Measurements from ENCODE around the gene GSTM3. TPM values are rescaled to one million over a fixed set of nuclear protein-coding genes. Genes with fewer than 3 reads are reported as not detected.

GSTM3 gene
- total RNA-seq, 1 experiment from 2014 or later = not detected

GRCh38 chr1:109760581-109761226 lies 19.9 kb upstream of the GSTM3 start:
- ChIA-PET CTCF (interaction anchor here (1.0 kb wide), 1 partner anchor 124 kb away, joined by 5 read pairs; no protein-coding TSS in a partner anchor), POLR2A (interaction anchor here (1.3 kb wide), 1 partner anchor 109 kb away, joined by 3 read pairs; no protein-coding TSS in a partner anchor)
- TF ChIP-seq CTCF (IDR thresholded peaks at IDR 0.05; ENCODE audit: unreplicated experiment) = no peak
- Mint-ChIP-seq H3K27ac (ENCODE audit: low read depth, unreplicated experiment) (no peak overlapping the region), H3K36me3 (ENCODE audit: insufficient read depth, unreplicated experiment) (no peaks in the 10 kb centered on the region), H3K27me3 (ENCODE audit: insufficient read depth, unreplicated experiment) (no peaks in the 10 kb centered on the region), H3K9me3 (ENCODE audit: unreplicated experiment) (no peaks in the 10 kb centered on the region), H3K4me1 (ENCODE audit: insufficient read depth, unreplicated experiment) (no peaks in the 10 kb centered on the region), H3K4me3 (ENCODE audit: unreplicated experiment) (no peak overlapping the region)
- no peak for DNase-seq (ENCODE audit: unreplicated experiment)
- intact Hi-C loops (cut with micrococcal nuclease) = no loop called here
- no TSS peak for BruUV-seq (replicated peaks)

DNA sequence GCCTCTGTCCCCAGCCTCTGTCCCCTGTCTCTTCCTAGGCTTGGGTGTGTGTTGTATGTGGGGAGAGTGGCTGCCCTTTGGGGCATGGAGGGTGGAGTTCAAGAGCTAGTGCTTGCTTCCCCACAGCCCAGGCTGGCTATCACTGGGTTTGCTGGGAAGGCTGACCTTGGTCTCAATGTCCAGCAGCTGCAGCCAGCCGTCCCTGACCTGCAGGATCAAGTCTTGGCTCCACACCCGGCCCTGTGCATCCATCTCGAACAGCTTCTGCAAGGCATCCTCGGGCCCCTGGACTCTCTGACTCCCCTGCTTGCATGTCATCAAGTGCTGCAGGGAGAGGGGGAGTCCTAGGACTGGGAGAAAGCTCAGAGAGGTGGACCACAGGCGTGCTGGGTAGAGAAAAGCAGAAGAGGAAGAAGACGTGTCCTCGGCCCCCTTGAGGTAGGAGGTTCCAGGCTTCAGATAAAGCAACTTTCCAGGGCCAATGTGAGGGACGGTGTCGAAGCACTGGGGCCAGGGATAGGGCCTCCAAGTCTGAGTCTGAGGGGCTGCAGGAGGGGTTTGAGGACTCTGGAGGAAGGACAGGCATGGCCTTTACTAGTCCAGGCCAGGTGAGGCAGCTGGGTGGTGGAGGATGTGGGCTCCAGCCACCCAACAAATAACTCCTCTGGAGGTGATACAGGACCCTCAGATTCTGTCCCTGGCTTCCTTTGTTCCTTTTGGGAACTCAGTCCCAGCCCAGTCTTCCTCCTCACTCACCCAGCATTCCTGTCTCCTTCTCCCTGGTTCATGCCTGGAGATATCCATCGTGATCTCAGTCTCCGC lies 18.9 kb upstream of the GSTM3 start:
- Mint-ChIP-seq H3K4me1 (ENCODE audit: insufficient read depth, unreplicated experiment) (no peaks in the 10 kb centered on the region), H3K36me3 (ENCODE audit: insufficient read depth, unreplicated experiment) (no peaks in the 10 kb centered on the region), H3K27ac (ENCODE audit: low read depth, unreplicated experiment) (no peak overlapping the region), H3K27me3 (ENCODE audit: insufficient read depth, unreplicated experiment) (no peaks in the 10 kb centered on the region), H3K9me3 (ENCODE audit: unreplicated experiment) (no peaks in the 10 kb centered on the region), H3K4me3 (ENCODE audit: unreplicated experiment) (no peak overlapping the region)
- no peak for TF ChIP-seq CTCF (IDR thresholded peaks at IDR 0.05; ENCODE audit: unreplicated experiment)
- ChIA-PET CTCF (interaction anchor here (0.6 to 1.8 kb wide), 6 partner anchors 14 to 652 kb away, joined by 3 to 6 read pairs (median 4); no protein-coding TSS in a partner anchor), POLR2A (interaction anchor here (1.3 kb wide), 1 partner anchor 108 kb away, joined by 3 read pairs; no protein-coding TSS in a partner anchor)
- DNase-seq (ENCODE audit: unreplicated experiment) = no peak
- intact Hi-C loops (cut with micrococcal nuclease) = no loop called here
- BruUV-seq (replicated peaks) = no TSS peak

GRCh38 chr1:109757936-109758786 lies 17.3 kb upstream of the GSTM3 start:
- Mint-ChIP-seq H3K9me3 (ENCODE audit: unreplicated experiment) (no peaks in the 10 kb centered on the region), H3K27ac (ENCODE audit: low read depth, unreplicated experiment) (no peak overlapping the region), H3K4me1 (ENCODE audit: insufficient read depth, unreplicated experiment) (no peaks in the 10 kb centered on the region), H3K36me3 (ENCODE audit: insufficient read depth, unreplicated experiment) (no peaks in the 10 kb centered on the region), H3K4me3 (ENCODE audit: unreplicated experiment) (no peak overlapping the region), H3K27me3 (ENCODE audit: insufficient read depth, unreplicated experiment) (no peaks in the 10 kb centered on the region)
- DNase-seq (ENCODE audit: unreplicated experiment) = no peak
- ChIA-PET POLR2A (no interaction called here), CTCF (interaction anchor here (0.5 to 1.8 kb wide), 4 partner anchors 15 to 226 kb away, joined by 3 to 6 read pairs (median 6); no protein-coding TSS in a partner anchor)
- BruUV-seq (replicated peaks) = no TSS peak
- no peak for TF ChIP-seq CTCF (IDR thresholded peaks at IDR 0.05; ENCODE audit: unreplicated experiment)
- intact Hi-C loops (cut with micrococcal nuclease) = no loop called here
